Mesendoderm (in vitro differentiated cells): ENCODE measurements around the gene TBX15.
"Not testable (repeated sequence)": the region's sequence is repeated elsewhere in the genome, so short reads cannot be mapped to it uniquely, and the experiment has no call there.

ENCODE experiments used
- DNase-seq: peaks from one replicate; pipeline ENCODE4 v3.0.0; 2013
- H2AK5ac ChIP-seq: 2 replicates; pipeline ENCODE4 v1.6.1; 2013; ENCODE audit warnings: low read length, inconsistent platforms
- H2BK120ac ChIP-seq: 2 replicates; pipeline ENCODE4 v1.6.1; 2013; ENCODE audit warnings: low read depth, mild to moderate bottlenecking, low read length, moderate library complexity, mixed read lengths
- H2BK15ac ChIP-seq: replicated peaks from 2 replicates; pipeline ENCODE4 v1.6.1; 2013; ENCODE audit warnings: low read depth, mild to moderate bottlenecking, moderate library complexity
- H2BK5ac ChIP-seq: 2 replicates; pipeline ENCODE4 v1.6.1; 2013; ENCODE audit warnings: low read length, inconsistent platforms
- H3K18ac ChIP-seq: 2 replicates; pipeline ENCODE4 v1.6.1; 2013; ENCODE audit warnings: mild to moderate bottlenecking, low read length, mixed read lengths
- H3K23ac ChIP-seq: one replicate; pipeline ENCODE4 v1.6.1; 2013; ENCODE audit warnings: low read length
- H3K27ac ChIP-seq: 2 replicates; pipeline ENCODE4 v1.5.1; 2013; ENCODE audit warnings: low read depth, mild to moderate bottlenecking, inconsistent platforms, low read length, moderate library complexity
- H3K27me3 ChIP-seq: 2 replicates; pipeline ENCODE4 v1.6.1; 2013; ENCODE audit warnings: low read length, control low read depth, mild to moderate bottlenecking, inconsistent platforms; ENCODE audit not compliant: insufficient read depth, poor library complexity
- H3K36me3 ChIP-seq: 2 replicates; pipeline ENCODE4 v1.6.1; 2013; ENCODE audit warnings: low read length, inconsistent platforms; ENCODE audit not compliant: control insufficient read depth, insufficient read depth
- H3K4ac ChIP-seq: one replicate; pipeline ENCODE4 v1.6.1; 2013; ENCODE audit warnings: low read depth, mild to moderate bottlenecking, low read length, moderate library complexity
- H3K4me1 ChIP-seq: 2 replicates; pipeline ENCODE4 v1.6.1; 2013; ENCODE audit warnings: low read depth, low read length, inconsistent platforms; ENCODE audit not compliant: control insufficient read depth
- H3K4me2 ChIP-seq: 2 replicates; pipeline ENCODE4 v1.6.1; 2013; ENCODE audit warnings: low read length
- H3K4me3 ChIP-seq: 2 replicates; pipeline ENCODE4 v1.5.1; 2013; ENCODE audit warnings: mild to moderate bottlenecking, low read length
- H3K56ac ChIP-seq: one replicate; pipeline ENCODE4 v1.6.1; 2013; ENCODE audit warnings: low read length
- H3K79me1 ChIP-seq: 2 replicates; pipeline ENCODE4 v1.6.1; 2013; ENCODE audit warnings: low read length, inconsistent platforms
- H3K79me2 ChIP-seq: 2 replicates; pipeline ENCODE4 v1.6.1; 2013; ENCODE audit warnings: mild to moderate bottlenecking, low read length; ENCODE audit not compliant: control insufficient read depth, insufficient read depth
- H3K9ac ChIP-seq: 2 replicates; pipeline ENCODE4 v1.6.1; 2013; ENCODE audit warnings: low read length, inconsistent platforms
- H4K5ac ChIP-seq: one replicate; pipeline ENCODE4 v1.6.1; 2013; ENCODE audit warnings: low read length
- H4K8ac ChIP-seq: one replicate; pipeline ENCODE4 v1.6.1; 2013; ENCODE audit warnings: low read depth, mild to moderate bottlenecking, control low read depth, low read length, moderate library complexity
- WGBS: extraction: QIAGEN DNeasy Blood & Tissue Kit; methylation state at CpG from one replicate; pipeline ENCODE4 v1.1.7; 2013; ENCODE audit warnings: low lambda C conversion rate, missing lambda C conversion rate; ENCODE audit not compliant: insufficient coverage; ENCODE audit errors: extremely low coverage; 5-methylcytosine and 5-hydroxymethylcytosine counted together

The TBX15 gene

GRCh38 chr1:118918940-118919259 lies 69.2 kb downstream of the TBX15 start:
- H2AK5ac ChIP-seq, result no peak overlapping the region
- no peak overlapping the region for H2BK120ac ChIP-seq
- H3K79me2 ChIP-seq, result no peaks in the 10 kb centered on the region
- H3K36me3 ChIP-seq, result no peaks in the 10 kb centered on the region
- no peak overlapping the region for H2BK5ac ChIP-seq
- no peak overlapping the region for H3K9ac ChIP-seq
- peaks cover 2% of the 10 kb centered on the region for H3K4me1 ChIP-seq
- no peaks in the 10 kb centered on the region for H3K79me1 ChIP-seq
- no peak overlapping the region for H3K18ac ChIP-seq
- no peak overlapping the region for H3K23ac ChIP-seq
- no peak overlapping the region for H2BK15ac ChIP-seq
- H3K27me3 ChIP-seq, result no peaks in the 10 kb centered on the region
- no peak overlapping the region for H3K4me3 ChIP-seq
- no CpG with 5 or more reads among the region's 2 CpGs for WGBS
- H4K5ac ChIP-seq, result no peak overlapping the region
- DNase-seq, result no peak
- no peak overlapping the region for H3K56ac ChIP-seq
- H3K27ac ChIP-seq, result no peak overlapping the region
- no peak overlapping the region for H3K4ac ChIP-seq
- no peak overlapping the region for H3K4me2 ChIP-seq
- no peak overlapping the region for H4K8ac ChIP-seq

- H3K27ac ChIP-seq, result no peak overlapping the region
- no peaks in the 10 kb centered on the region for H3K27me3 ChIP-seq
- no peak overlapping the region for H3K4me2 ChIP-seq
- no peak overlapping the region for H2BK15ac ChIP-seq
- no peak overlapping the region for H3K4me3 ChIP-seq
- H3K4ac ChIP-seq, result no peak overlapping the region
- H2BK120ac ChIP-seq, result no peak overlapping the region
- WGBS, result no CpG with 5 or more reads among the region's 6 CpGs
- H3K23ac ChIP-seq, result no peak overlapping the region
- no peaks in the 10 kb centered on the region for H3K79me1 ChIP-seq
- no peaks in the 10 kb centered on the region for H3K36me3 ChIP-seq
- no peak overlapping the region for H2BK5ac ChIP-seq
- H3K18ac ChIP-seq, result no peak overlapping the region
- H2AK5ac ChIP-seq, result no peak overlapping the region
- H4K5ac ChIP-seq, result no peak overlapping the region
- DNase-seq, result no peak
- H3K9ac ChIP-seq, result no peak overlapping the region
- peaks cover 2% of the 10 kb centered on the region for H3K4me1 ChIP-seq
- H4K8ac ChIP-seq, result no peak overlapping the region
- no peaks in the 10 kb centered on the region for H3K79me2 ChIP-seq
- H3K56ac ChIP-seq, result no peak overlapping the region
These were observed 69.8 kb downstream of the TBX15 start for GRCh38 chr1:118918230-118918939.

- H3K27ac ChIP-seq, DNase-seq: not testable (repeated sequence)
- no CpG with 5 or more reads among the region's 4 CpGs for WGBS
These were observed 71.8 kb downstream of the TBX15 start for GRCh38 chr1:118916346-118916745.

GRCh38 chr1:118914379-118915161 lies 73.6 kb downstream of the TBX15 start:
- Histone ChIP-seq H3K56ac (no peak overlapping the region), H2BK15ac (no peak overlapping the region), H3K4me1 (no peaks in the 10 kb centered on the region), H3K4me3 (no peak overlapping the region), H3K79me2 (no peaks in the 10 kb centered on the region), H3K4ac (no peak overlapping the region), H3K36me3 (no peaks in the 10 kb centered on the region), H3K27me3 (no peaks in the 10 kb centered on the region), H4K8ac (no peak overlapping the region), H2BK120ac (no peak overlapping the region), H2BK5ac (no peak overlapping the region), H3K4me2 (no peak overlapping the region), H2AK5ac (no peak overlapping the region), H3K23ac (no peak overlapping the region), H4K5ac (no peak overlapping the region), H3K27ac (no peak overlapping the region), H3K18ac (no peak overlapping the region), H3K9ac (no peak overlapping the region), H3K79me1 (no peaks in the 10 kb centered on the region)
- no peak for DNase-seq
- WGBS, result no CpG with 5 or more reads among the region's 2 CpGs

More at GRCh38 chr1:118916346-118916745, 71.8 kb downstream of the TBX15 start:
- not testable (repeated sequence) for H3K4me2 ChIP-seq, H3K23ac ChIP-seq, H2BK5ac ChIP-seq, H3K18ac ChIP-seq, H3K27me3 ChIP-seq, H3K36me3 ChIP-seq, H3K4me1 ChIP-seq, H2AK5ac ChIP-seq, H3K9ac ChIP-seq, H4K8ac ChIP-seq, H3K79me2 ChIP-seq, H2BK120ac ChIP-seq, H2BK15ac ChIP-seq, H3K56ac ChIP-seq, H4K5ac ChIP-seq, H3K4me3 ChIP-seq, H3K79me1 ChIP-seq, H3K4ac ChIP-seq

- H3K18ac ChIP-seq, result no peak overlapping the region
- H3K27ac ChIP-seq, result no peak overlapping the region
- no peaks in the 10 kb centered on the region for H3K4me1 ChIP-seq
- no peak overlapping the region for H4K8ac ChIP-seq
- DNase-seq, result no peak
- no peaks in the 10 kb centered on the region for H3K27me3 ChIP-seq
- H3K4ac ChIP-seq, result no peak overlapping the region
- H2AK5ac ChIP-seq, result no peak overlapping the region
- no peaks in the 10 kb centered on the region for H3K79me1 ChIP-seq
- H3K23ac ChIP-seq, result no peak overlapping the region
- H2BK5ac ChIP-seq, result no peak overlapping the region
- H3K36me3 ChIP-seq, result no peaks in the 10 kb centered on the region
- H2BK120ac ChIP-seq, result no peak overlapping the region
- H3K4me2 ChIP-seq, result no peak overlapping the region
- no peak overlapping the region for H3K9ac ChIP-seq
- WGBS, result no CpG with 5 or more reads among the region's 4 CpGs
- H3K79me2 ChIP-seq, result no peaks in the 10 kb centered on the region
- H2BK15ac ChIP-seq, result no peak overlapping the region
- no peak overlapping the region for H4K5ac ChIP-seq
- no peak overlapping the region for H3K4me3 ChIP-seq
- H3K56ac ChIP-seq, result no peak overlapping the region
These were observed 74.3 kb downstream of the TBX15 start for GRCh38 chr1:118913818-118914217.
